Heart left ventricle (tissue), 13 donors: ENCODE data around the gene SP140L.
"Not testable (repeated sequence)": the region's sequence is repeated elsewhere in the genome, so short reads cannot be mapped to it uniquely, and the experiment has no call there.

Experiments
- CTCF ChIP-seq, 12 donors: fragments of 200-600 bp; sonication (generic) in 4 of 12; IDR thresholded peaks; one replicate each; pipeline versions ENCODE4 v1.5.0 to v1.8.0; 2018 to 2022; ENCODE audit warnings: antibody characterized with exemption in 12 of 12, mild to moderate bottlenecking in 5 of 12
- POLR2A ChIP-seq, 2 donors: fragments of 450-650 bp; IDR thresholded peaks; one replicate each; pipeline ENCODE4 v1.6.1; 2017; ENCODE audit warnings: antibody characterized with exemption in 2 of 2, mild to moderate bottlenecking in 2 of 2, moderate library complexity in 2 of 2
- donor health status: ischemic (EF 13 %, LVEDD 7.1; RV severe dilation, severe dysfunction).
- donor health status: DM: no; HTN: yes; CAD: no.
- donor health status: DM: no; HTN: no; CAD: no.
- donor health status: ischemic (EF 25% LVEDD 6.9; RV normal size, moderate dysfunction).
- donor health status: ischemic (EF 25% LVEDD 5.7; RV mildly dilated, moderate dysfunction).
- donor health status: ischemic (EF 35%, LVEDD 5.7; RV mildly dilated, moderate dysfunction).
- donor health status: nonischemic (EF 11% LVEDD 7.7; RV severe dilation, severe dysfunction).
- donor health status: DM: yes; HTN: yes; CAD: no.
- donor health status: PGD.
- donor health status: ischemic (EF 29% LVEDD 5.4; RV normal size, mild dysfunction).
- donor health status: nonischemic (EF 23%, LVEDD 6.1; RV moderate dilation, normal function).

- TF ChIP-seq POLR2A, CTCF (IDR thresholded peaks at IDR 0.05): not testable (repeated sequence)
Measured at GRCh38 chr2:230401026-230401425, 74.0 kb downstream of the SP140L start.
